ENCODE data around the gene OR8H3.

Gene OR8H3

DNA sequence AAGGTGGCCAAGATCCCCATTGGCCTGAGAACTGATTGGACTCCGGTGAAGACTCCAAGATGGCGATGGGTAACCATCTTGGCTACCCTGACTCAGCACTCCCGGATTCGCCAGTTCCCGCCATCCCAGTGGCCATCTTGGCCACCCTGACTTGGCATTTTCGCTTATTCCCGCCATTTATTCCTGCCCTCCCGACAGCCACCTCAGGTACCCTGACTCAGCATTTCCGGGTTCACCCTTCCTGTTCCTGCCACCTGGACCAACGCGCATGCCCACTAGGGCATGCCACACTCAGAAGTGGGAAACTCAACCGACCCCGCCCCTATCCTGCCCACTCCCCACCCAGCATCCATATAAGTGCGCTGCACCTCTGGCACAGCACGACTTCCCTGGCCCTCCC is 30.2 kb downstream of the OR8H3 start:
- no peak overlapping the region for H3K4me3 ChIP-seq (ENCODE audit: low read length)
- TF ChIP-seq, protein P1, sequence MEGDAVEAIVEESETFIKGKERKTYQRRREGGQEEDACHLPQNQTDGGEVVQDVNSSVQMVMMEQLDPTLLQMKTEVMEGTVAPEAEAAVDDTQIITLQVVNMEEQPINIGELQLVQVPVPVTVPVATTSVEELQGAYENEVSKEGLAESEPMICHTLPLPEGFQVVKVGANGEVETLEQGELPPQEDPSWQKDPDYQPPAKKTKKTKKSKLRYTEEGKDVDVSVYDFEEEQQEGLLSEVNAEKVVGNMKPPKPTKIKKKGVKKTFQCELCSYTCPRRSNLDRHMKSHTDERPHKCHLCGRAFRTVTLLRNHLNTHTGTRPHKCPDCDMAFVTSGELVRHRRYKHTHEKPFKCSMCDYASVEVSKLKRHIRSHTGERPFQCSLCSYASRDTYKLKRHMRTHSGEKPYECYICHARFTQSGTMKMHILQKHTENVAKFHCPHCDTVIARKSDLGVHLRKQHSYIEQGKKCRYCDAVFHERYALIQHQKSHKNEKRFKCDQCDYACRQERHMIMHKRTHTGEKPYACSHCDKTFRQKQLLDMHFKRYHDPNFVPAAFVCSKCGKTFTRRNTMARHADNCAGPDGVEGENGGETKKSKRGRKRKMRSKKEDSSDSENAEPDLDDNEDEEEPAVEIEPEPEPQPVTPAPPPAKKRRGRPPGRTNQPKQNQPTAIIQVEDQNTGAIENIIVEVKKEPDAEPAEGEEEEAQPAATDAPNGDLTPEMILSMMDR (conservative IDR thresholded peaks at IDR 0.05; ENCODE audit: low read length) = no peak
- no peak for DNase-seq (ENCODE audit: low read depth)

DNA sequence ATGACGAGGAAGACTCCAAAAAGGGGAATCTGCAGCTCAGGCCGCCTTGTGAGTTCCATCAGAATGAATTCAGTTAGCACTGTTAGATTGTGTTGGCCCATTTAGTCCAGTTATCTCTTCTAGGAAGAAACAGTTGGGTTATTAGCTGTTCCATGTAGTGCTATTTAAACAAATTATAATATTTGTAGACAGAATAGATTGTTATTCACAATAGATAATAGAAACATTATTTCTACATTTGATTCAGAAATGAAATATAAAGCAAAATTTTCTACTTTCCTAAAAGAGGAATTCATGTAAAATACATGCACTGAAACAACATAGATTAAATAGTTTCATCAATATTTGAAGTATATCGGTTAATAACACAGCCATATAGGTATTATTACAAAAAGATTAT is 38.0 kb downstream of the OR8H3 start, which contains the start of gene OR8K5:
TSS of gene OR8K5 (minus strand) at position 101 of the 400 bp plus-strand sequence. CDS start at position 101, 0 bp downstream.
- no peak for DNase-seq (ENCODE audit: low read depth)
- TF ChIP-seq, protein P1 (conservative IDR thresholded peaks at IDR 0.05; ENCODE audit: low read length) = no peak
- H3K4me3 ChIP-seq (ENCODE audit: low read length) = no peak within 1 kb of the TSS

DNA sequence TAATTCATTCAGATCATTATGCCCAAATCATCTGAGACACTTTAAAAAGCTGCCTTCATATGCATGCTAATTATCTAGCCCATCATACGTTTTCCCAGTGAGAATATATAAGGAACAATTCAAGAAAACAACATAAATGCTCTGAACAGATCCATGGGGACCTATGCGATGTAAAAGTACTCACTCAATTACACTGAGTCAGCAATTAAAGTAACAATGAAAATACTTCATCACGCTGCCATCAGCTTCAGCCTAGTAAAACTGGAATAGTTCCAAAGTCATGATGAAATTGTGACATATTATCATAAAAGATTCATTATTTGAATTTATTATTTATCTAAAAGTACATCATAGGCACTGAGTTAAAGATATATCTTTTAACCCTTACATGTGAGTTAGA is 41.6 kb downstream of the OR8H3 start:
- DNase-seq (ENCODE audit: low read depth) = no peak
- no peak overlapping the region for H3K4me3 ChIP-seq (ENCODE audit: low read length)
- TF ChIP-seq, protein P1 (conservative IDR thresholded peaks at IDR 0.05; ENCODE audit: low read length) = no peak

DNA sequence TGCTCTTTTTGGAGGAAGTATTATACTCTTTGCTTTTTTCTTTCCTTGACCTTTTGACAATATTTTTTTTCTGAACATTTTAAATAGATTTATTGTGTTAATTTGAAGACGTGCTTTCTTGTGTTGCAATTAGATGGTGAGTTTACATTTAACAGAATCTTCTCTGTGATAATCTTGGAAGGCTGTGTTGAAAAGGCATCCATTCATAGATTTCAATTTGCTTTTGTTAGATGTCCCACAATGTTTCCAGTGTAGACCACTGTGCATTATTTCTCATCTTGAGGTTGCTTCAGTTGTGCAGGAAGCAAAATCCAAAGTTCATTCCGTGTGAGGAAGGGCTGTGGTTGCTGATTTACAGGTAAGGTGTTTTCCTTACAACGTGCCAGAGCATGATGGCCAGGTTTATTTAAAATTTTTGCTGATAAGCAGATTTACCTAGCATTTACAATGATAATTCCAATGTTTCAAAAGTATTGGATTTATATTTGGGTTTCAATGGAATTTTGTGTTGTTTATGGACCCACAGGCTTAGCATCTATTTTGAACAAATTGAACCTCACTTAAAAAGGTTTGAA is 50.2 kb downstream of the OR8H3 start:
- no peak overlapping the region for H3K4me3 ChIP-seq (ENCODE audit: low read length)
- TF ChIP-seq, protein P1 (conservative IDR thresholded peaks at IDR 0.05; ENCODE audit: low read length) = no peak
- DNase-seq (ENCODE audit: low read depth) = no peak

All from AG10803 (cell line).